DOHH2 (cell line): ENCODE data around the gene PTH.

Experiments used
- EZH2phosphoT487 ChIP-seq: fragments of 200-600 bp; sonication (generic); IDR thresholded peaks from 2 replicates; pipeline ENCODE4 v1.6.1; 2017; ENCODE audit warnings: borderline replicate concordance, mild to moderate bottlenecking, antibody characterized with exemption, low read length, moderate library complexity, mixed read lengths
- TF ChIP-seq, protein P1 (sequence below): fragments of 200-600 bp; sonication (generic); IDR thresholded peaks from one replicate; pipeline ENCODE4 v1.5.1; 2014; ENCODE audit warnings: antibody characterized with exemption, mild to moderate bottlenecking, low read depth, low read length; ENCODE audit not compliant: poor library complexity, severe bottlenecking

DNA sequence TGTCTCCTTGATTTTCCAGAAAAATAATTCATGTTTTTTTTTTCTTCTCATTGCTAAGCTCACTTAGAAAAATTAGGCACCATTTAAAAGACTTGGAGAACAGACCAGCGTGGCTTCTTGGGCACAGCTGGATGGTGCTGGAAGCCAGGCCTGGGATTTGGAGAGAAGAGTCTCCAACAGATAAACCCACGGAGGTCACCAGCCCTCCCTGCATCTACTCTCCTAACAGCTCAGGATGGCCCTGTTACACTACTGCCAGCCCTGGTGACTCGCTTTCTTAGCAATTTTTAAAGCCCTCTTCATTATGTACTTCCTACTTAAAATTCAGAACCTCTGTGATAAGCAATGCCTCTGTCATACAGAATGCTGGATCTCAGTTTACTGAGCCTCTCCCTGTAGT is 1.7 kb downstream of the PTH start:
- TF ChIP-seq, protein P1, sequence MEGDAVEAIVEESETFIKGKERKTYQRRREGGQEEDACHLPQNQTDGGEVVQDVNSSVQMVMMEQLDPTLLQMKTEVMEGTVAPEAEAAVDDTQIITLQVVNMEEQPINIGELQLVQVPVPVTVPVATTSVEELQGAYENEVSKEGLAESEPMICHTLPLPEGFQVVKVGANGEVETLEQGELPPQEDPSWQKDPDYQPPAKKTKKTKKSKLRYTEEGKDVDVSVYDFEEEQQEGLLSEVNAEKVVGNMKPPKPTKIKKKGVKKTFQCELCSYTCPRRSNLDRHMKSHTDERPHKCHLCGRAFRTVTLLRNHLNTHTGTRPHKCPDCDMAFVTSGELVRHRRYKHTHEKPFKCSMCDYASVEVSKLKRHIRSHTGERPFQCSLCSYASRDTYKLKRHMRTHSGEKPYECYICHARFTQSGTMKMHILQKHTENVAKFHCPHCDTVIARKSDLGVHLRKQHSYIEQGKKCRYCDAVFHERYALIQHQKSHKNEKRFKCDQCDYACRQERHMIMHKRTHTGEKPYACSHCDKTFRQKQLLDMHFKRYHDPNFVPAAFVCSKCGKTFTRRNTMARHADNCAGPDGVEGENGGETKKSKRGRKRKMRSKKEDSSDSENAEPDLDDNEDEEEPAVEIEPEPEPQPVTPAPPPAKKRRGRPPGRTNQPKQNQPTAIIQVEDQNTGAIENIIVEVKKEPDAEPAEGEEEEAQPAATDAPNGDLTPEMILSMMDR: no peak
- no peak for TF ChIP-seq EZH2phosphoT487
